GM21576 (cell line): ENCODE measurements around the gene CPLANE2.
"Not testable (repeated sequence)": the region's sequence is repeated elsewhere in the genome, so short reads cannot be mapped to it uniquely, and the experiment has no call there.

Experiments
- ATAC-seq: cut with Tn5 transposase; IDR thresholded peaks from one replicate; pipeline ENCODE4 v1.9.1; 2021; ENCODE audit warnings: mild to moderate bottlenecking, moderate library complexity; ENCODE audit not compliant: unreplicated experiment

Gene CPLANE2

DNA sequence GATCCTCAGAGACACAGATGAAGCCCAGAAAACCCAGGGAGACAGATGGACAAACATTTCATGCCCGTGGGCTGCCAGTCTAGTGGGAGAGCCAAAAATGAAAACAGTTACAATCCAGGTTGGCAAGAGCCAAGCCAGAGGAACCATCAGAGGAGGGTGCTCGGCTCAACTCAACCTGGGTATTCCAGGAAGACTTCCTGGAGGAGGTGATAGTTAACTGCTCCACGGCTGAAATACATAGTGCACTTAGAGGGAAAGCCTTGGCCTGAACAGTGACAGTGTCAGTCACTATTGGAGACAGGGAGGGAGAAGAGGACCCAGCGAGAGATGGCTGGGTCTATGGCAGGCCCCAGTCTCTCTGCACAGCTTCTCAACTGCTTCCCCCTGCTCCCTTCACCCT, 26.4 kb downstream of the CPLANE2 start:
- ATAC-seq = no peak

- ATAC-seq = no peak
These were observed 27.1 kb downstream of the CPLANE2 start for GRCh38 chr1:16209847-16210407.

DNA sequence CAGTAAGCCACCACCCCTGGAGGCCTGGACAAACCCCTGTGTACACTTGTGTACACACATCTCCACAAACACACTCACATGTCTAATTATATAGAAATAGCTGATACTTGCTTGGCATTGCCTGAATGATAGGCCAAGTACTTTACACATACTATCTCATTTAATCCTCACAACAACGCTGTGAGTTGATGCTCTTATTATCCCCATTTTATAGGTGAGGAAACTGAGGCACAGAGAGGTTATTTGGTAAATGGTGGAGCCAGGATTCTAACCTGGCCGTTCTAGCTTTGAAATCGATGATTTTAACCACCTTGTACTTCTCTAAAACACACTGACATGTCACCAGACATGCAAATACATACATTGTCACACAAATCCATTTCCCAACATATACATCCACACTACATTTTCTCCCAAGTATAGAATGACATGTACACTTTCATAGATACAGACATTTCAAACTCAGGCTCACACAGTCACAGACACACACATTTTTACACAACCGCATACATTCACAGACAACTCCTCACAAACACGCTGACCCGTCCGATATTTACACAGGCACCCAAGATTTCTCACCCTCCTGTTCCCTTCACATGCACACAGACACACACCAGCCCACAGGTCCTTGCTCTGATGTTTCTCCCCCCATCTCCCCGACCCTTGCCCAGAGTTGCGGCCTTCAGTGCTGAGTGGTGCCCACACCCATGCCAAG, 27.7 kb downstream of the CPLANE2 start:
- no peak for ATAC-seq

DNA sequence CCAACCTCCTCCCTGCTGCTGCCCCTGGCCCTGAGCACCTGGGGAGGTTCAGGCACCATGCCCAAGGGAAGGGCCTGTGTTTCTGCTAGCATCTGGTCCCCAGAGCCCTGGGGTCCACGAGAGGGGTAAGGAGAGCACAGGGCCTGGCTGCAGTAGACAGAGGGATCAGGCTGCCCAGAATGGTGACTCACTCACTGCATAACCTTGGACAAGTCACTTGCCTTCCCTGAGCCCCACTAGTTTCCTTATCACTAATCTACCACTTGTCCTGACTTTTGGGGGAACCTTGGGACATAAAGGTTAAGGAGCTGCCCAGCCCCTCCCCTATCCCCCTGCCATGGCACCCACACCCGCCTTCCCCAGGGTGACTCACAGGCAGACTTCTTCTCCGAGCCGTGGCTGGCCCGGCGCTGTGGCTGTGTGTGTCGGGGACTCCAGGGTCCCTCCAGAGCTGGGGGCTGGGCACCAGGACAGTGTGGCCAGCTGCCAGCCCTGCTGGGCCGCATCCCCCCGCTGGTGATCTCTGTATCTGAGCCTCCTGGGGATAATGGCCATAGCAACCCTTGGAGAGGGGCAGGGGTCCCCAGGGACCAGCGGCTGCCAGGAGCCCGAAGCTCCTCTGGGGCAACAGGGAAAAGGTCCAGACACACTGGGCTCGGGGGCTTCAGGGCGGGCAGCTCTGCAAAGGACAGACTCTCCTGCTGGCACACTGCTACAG, 28.6 kb downstream of the CPLANE2 start:
- no peak for ATAC-seq

DNA sequence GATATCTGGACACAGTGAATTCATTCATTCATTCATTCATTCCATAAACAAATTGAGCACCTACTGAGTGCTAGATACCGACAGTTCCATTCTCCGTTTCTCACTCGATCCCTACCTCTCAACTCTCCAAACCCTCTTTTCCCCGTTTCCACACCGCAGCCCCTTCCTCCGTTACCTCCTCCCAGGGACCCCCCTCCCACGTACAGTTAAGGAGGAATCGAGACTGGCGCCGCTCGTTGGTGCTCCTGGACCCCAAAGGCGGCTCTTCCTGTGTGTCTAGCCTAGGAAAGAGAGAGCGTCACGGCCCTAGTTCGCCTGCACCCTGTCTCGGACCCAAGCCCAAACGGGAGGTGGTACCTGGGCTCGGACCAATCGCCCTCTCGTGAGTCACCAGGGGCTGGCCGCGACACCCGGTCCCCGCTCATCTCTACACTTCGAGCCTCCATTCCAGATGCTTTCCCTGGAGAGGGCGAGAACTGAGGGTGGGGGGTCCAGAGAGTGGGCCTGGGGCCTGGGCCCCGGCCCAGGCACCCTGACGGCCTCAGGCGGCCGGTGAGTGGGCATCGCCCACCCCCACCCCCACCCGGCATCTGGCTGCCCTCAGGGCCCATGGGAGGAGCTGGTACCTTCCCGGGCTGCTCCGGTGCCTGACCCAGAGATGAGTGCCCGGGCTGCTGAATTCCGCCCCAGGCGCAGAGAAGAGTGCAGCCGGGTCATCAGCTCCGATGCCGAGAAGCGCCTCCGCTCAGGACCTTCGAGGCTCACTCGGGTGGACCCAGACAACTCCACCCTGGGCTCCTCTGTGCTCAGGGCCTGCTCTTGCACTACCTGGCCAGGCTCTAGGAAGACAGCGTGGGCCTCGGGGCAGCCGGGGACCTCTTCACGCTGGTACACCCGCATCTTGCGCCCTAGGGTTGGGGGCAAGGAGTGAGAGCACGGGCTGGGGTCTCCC, 29.4 kb downstream of the CPLANE2 start:
- no peak for ATAC-seq

DNA sequence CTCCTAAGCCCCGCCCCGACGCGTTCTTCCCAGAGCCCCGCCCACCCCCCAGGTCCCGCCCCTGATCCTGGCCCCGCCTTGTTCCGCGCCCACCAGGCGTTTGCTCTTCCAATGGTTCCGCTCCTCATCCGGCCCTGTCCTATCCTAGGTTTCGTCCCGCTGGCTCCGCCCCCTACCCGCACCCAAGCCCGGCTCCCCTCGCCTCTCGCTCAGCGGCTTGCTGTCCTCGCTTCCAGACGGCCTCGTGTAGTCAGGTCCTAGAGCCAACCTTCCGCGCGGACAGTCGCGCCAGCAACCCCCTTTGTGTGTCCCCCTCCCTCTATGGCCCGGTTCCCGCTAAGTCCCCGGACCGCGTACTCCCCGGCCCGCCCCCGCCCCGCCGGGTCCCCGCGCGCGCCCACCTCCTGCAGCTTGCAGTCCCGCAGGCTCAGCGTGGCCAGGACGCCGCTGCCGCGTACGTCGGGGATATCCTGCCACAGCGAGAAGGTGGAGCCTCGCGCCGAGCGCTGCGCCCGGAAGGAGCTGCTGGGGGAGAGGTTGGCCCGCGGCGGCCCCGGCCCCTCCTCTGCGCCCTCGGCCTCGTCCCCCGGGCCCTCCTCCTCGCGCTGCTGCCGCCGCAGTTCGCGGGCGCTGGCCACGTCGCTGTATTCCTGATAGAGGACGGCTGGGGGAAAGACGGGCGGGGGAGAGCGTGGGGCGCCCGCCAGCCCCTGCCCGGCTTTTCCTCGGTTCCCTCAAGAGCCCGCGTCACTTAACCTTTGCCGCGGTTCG, 30.3 kb downstream of the CPLANE2 start:
- ATAC-seq = peak; percentile 69

GRCh38 chr1:16205891-16206546, 31.0 kb downstream of the CPLANE2 start:
- ATAC-seq = peak; percentile 4

DNA sequence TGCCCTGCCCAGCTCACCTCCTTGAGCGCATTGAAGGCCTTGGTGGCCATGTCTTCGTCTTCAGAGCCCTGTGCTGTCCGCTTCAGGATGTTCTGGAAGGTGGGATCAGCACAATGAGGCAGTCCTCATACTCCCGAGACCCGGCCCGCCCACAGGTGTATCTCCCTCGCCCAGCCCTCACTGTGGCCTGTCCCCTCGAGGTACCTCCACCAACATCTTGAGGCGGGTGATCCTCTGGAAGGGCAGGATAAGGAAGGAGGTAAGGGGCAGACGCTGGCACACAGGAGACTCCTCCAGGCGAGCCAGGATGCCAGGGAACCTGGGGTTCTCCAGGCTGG, 31.7 kb downstream of the CPLANE2 start:
- no peak for ATAC-seq

DNA sequence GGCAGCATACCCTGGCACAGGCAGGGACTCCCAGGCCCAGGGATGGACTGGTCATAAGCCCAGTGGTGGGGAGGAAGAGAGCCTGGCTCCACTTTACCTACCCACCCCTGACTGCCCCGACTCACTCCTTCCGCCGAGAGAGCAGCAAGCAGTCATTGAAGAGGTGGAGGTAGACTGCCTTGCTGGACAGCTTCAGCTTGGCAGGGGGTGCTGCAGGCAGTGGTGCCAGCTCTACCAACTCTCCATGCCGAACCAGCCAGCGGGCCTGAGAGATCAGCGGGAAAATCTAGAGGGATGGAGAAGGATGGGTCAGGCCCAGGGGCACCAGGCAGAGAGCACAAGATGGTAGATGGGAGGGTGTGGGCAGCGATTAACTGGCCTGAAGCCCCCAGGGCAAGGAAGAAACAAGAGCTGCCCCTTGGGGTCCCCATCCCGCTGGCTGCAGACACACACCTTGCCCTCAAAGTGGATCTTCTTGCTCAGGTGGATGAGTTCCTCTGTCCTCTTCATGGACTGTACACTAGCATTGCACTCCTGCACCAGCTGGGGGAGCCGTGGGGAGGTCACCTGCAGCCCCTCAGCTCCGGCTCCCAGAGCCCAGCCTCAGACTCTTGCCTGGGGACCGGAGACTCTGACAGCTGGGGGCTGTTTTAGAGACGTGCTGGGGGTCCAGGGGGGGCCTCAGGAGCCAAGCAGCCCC, 32.2 kb downstream of the CPLANE2 start:
- ATAC-seq = no peak

DNA sequence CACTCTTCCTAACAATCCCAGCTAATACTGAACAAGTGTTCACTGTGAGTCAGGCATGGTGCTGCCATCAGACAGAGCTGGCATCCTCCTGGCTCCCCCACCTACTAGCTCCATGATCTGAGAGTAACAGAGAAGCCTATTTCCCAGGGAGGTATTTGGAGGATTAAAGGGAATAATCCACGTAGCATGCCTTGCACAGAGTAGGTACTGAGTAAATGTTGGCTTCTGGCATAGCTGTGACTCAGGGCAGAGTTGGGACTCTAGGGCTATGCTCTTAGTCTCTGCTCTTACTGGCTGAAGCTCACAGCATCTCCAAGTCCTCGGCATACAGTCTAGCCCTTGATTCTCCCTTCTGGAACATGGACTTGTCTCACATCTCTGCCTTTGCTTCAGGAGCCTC, 32.8 kb downstream of the CPLANE2 start:
- ATAC-seq = no peak

DNA sequence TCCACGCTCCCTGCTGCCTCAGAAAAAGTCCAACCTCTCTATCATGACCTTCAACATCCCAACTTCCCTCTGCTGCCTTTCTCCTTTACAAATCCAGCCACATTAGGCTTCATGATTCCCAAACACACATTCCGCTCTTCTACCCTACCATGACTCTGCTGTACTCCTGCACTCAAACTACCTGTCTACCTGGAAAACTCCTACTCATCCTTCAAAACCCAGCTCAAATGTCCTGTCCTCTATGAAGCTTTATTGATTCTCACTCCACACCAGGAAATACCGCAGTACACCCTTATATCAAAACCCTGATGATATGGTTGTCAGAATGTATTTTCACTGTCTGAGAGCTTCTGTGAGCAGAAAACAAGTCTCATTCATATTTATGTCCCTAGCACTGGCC, 33.4 kb downstream of the CPLANE2 start:
- ATAC-seq = no peak

- no peak for ATAC-seq
These were observed 34.4 kb downstream of the CPLANE2 start for GRCh38 chr1:16202281-16203210.

GRCh38 chr1:16199700-16200099, 37.3 kb downstream of the CPLANE2 start:
- ATAC-seq = no peak

DNA sequence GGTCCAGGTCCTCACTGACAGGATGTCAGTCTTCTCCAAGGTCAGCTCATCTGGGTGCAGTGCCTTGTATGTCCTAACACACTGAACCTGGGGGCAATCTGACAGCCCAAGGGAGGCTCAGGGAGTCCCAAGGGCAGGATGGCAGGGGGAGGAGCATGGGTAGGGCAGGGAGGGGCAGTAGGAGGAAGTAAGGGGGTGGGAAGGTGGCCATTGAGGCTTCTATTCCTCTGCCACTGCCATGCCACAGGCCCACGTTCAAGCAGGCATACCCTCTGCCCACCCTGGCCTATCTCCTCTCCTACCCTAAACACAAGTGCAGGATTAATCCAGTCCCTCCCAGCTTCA, 37.9 kb downstream of the CPLANE2 start:
- no peak for ATAC-seq

GRCh38 chr1:16198444-16199156, 38.4 kb downstream of the CPLANE2 start:
- no peak for ATAC-seq

GRCh38 chr1:16196874-16197273, 40.1 kb downstream of the CPLANE2 start:
- ATAC-seq = no peak

DNA sequence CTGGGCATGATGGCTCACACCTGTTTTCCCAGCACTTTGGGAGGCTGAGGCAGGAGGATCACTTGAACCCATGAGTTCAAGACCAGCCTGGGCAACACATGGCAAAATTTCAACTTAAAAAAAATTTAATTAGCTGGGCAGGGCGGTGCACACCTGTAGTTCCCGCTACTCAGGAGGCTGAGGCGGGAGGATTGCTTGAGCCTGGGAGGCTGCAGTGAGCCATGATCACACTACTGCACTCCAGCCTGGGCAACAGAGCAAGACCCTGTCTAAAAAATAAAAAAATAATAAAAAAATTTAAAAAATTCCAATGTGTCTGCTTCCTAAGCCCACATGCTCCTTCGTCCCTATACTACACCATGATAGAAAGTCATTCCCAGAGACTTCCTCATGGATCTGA, 40.8 kb downstream of the CPLANE2 start:
- not testable (repeated sequence) for ATAC-seq

DNA sequence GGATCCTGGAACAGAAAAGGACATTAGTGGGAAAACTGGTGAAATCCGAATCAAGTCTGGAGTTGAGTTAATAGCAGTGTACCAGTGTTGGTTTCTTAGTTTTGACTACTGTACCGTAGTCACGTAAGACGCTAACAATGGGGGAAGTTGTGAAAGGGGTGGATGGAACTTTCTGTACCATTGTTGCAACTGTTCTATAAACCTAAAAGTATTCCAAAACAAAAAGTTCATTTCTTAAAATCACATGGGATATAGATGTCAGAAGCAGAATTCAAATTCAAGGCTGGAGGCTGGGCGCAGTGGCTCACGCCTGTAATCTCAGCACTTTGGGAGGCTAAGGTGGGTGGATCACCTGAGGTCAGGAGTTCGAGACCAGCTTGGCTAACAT, 41.5 kb downstream of the CPLANE2 start:
- no peak for ATAC-seq
